IPS-20b (cell line): ENCODE results near the gene DPYD.

Source experiments
- H3K27ac ChIP-seq: one replicate; pipeline ENCODE4 v1.5.1; 2013; ENCODE audit warnings: low read length
- H3K27me3 ChIP-seq: 2 replicates; pipeline ENCODE4 v1.6.1; 2013; ENCODE audit warnings: mild to moderate bottlenecking, low read length, inconsistent platforms; ENCODE audit not compliant: insufficient read depth
- H3K36me3 ChIP-seq: 2 replicates; pipeline ENCODE4 v1.6.1; 2013; ENCODE audit warnings: low read depth, mild to moderate bottlenecking, inconsistent platforms, low read length, moderate library complexity; ENCODE audit not compliant: insufficient read depth
- H3K4me1 ChIP-seq: 2 replicates; pipeline ENCODE4 v1.6.1; 2013; ENCODE audit warnings: mild to moderate bottlenecking, control low read depth, inconsistent platforms, low read length, moderate library complexity; ENCODE audit not compliant: insufficient read depth
- H3K4me3 ChIP-seq: 2 replicates; pipeline ENCODE4 v1.5.1; 2013; ENCODE audit warnings: mild to moderate bottlenecking, low read length, inconsistent platforms
- H3K9ac ChIP-seq: 2 replicates; pipeline ENCODE4 v1.6.1; 2013; ENCODE audit warnings: low read depth, mild to moderate bottlenecking, inconsistent platforms, low read length, moderate library complexity
- H3K9me3 ChIP-seq: 2 replicates; pipeline ENCODE4 v1.6.1; 2013; ENCODE audit warnings: mild to moderate bottlenecking, low read depth, low read length, inconsistent platforms; ENCODE audit not compliant: insufficient read depth

Gene DPYD

GRCh38 chr1:97506368-97506767 lies 414.5 kb downstream of the DPYD start:
- H3K4me1 ChIP-seq: no peaks in the 10 kb centered on the region
- H3K9me3 ChIP-seq: no peaks in the 10 kb centered on the region
- H3K27me3 ChIP-seq: no peaks in the 10 kb centered on the region
- no peaks in the 10 kb centered on the region for H3K36me3 ChIP-seq
- H3K9ac ChIP-seq: no peak overlapping the region
- H3K27ac ChIP-seq: no peak overlapping the region
- no peak overlapping the region for H3K4me3 ChIP-seq

GRCh38 chr1:97505816-97506215 lies 415.0 kb downstream of the DPYD start:
- Histone ChIP-seq H3K9me3 (no peaks in the 10 kb centered on the region), H3K9ac (no peak overlapping the region), H3K27me3 (no peaks in the 10 kb centered on the region), H3K27ac (no peak overlapping the region), H3K4me3 (no peak overlapping the region), H3K4me1 (no peaks in the 10 kb centered on the region), H3K36me3 (no peaks in the 10 kb centered on the region)

GRCh38 chr1:97505289-97505688 lies 415.5 kb downstream of the DPYD start:
- Histone ChIP-seq H3K36me3 (no peaks in the 10 kb centered on the region), H3K4me3 (no peak overlapping the region), H3K27me3 (no peaks in the 10 kb centered on the region), H3K9ac (no peak overlapping the region), H3K4me1 (no peaks in the 10 kb centered on the region), H3K9me3 (no peaks in the 10 kb centered on the region), H3K27ac (no peak overlapping the region)

- H3K4me3 ChIP-seq: no peak overlapping the region
- H3K36me3 ChIP-seq: no peaks in the 10 kb centered on the region
- H3K9me3 ChIP-seq: no peaks in the 10 kb centered on the region
- H3K27ac ChIP-seq: no peak overlapping the region
- H3K27me3 ChIP-seq: no peaks in the 10 kb centered on the region
- no peak overlapping the region for H3K9ac ChIP-seq
- no peaks in the 10 kb centered on the region for H3K4me1 ChIP-seq
Measured at GRCh38 chr1:97502360-97502759, 418.5 kb downstream of the DPYD start.

- no peak overlapping the region for H3K27ac ChIP-seq
- H3K9me3 ChIP-seq: no peaks in the 10 kb centered on the region
- H3K4me3 ChIP-seq: no peak overlapping the region
- no peaks in the 10 kb centered on the region for H3K36me3 ChIP-seq
- H3K27me3 ChIP-seq: no peaks in the 10 kb centered on the region
- no peak overlapping the region for H3K9ac ChIP-seq
- no peaks in the 10 kb centered on the region for H3K4me1 ChIP-seq
Measured at GRCh38 chr1:97501628-97502027, 419.2 kb downstream of the DPYD start.

- no peaks in the 10 kb centered on the region for H3K4me1 ChIP-seq
- H3K27ac ChIP-seq: no peak overlapping the region
- no peak overlapping the region for H3K9ac ChIP-seq
- no peaks in the 10 kb centered on the region for H3K36me3 ChIP-seq
- H3K9me3 ChIP-seq: no peaks in the 10 kb centered on the region
- H3K4me3 ChIP-seq: no peak overlapping the region
- no peaks in the 10 kb centered on the region for H3K27me3 ChIP-seq
Measured at GRCh38 chr1:97500760-97501159, 420.1 kb downstream of the DPYD start.

- Histone ChIP-seq H3K9ac (no peak overlapping the region), H3K4me1 (no peaks in the 10 kb centered on the region), H3K9me3 (no peaks in the 10 kb centered on the region), H3K27me3 (no peaks in the 10 kb centered on the region), H3K27ac (no peak overlapping the region), H3K4me3 (no peak overlapping the region), H3K36me3 (no peaks in the 10 kb centered on the region)
Measured at GRCh38 chr1:97499667-97500066, 421.2 kb downstream of the DPYD start.

- H3K9me3 ChIP-seq: no peaks in the 10 kb centered on the region
- no peaks in the 10 kb centered on the region for H3K4me1 ChIP-seq
- H3K9ac ChIP-seq: no peak overlapping the region
- no peak overlapping the region for H3K27ac ChIP-seq
- no peaks in the 10 kb centered on the region for H3K27me3 ChIP-seq
- no peak overlapping the region for H3K4me3 ChIP-seq
- no peaks in the 10 kb centered on the region for H3K36me3 ChIP-seq
Measured at GRCh38 chr1:97489834-97490233, 431.0 kb downstream of the DPYD start.

- Histone ChIP-seq H3K4me1 (no peaks in the 10 kb centered on the region), H3K27me3 (no peaks in the 10 kb centered on the region), H3K9ac (no peak overlapping the region), H3K27ac (no peak overlapping the region), H3K4me3 (no peak overlapping the region), H3K36me3 (no peaks in the 10 kb centered on the region), H3K9me3 (no peaks in the 10 kb centered on the region)
Measured at GRCh38 chr1:97488530-97488929, 432.3 kb downstream of the DPYD start.

GRCh38 chr1:97482022-97482421 lies 438.8 kb downstream of the DPYD start:
- Histone ChIP-seq H3K4me3 (no peak overlapping the region), H3K4me1 (no peaks in the 10 kb centered on the region), H3K36me3 (no peaks in the 10 kb centered on the region), H3K9ac (no peak overlapping the region), H3K27me3 (no peaks in the 10 kb centered on the region), H3K9me3 (peaks cover 3% of the 10 kb centered on the region; the same call in 1 of the 2 replicates), H3K27ac (no peak overlapping the region)

- H3K36me3 ChIP-seq: no peaks in the 10 kb centered on the region
- no peaks in the 10 kb centered on the region for H3K27me3 ChIP-seq
- H3K4me3 ChIP-seq: no peak overlapping the region
- H3K4me1 ChIP-seq: no peaks in the 10 kb centered on the region
- no peak overlapping the region for H3K27ac ChIP-seq
- H3K9me3 ChIP-seq: peaks cover 10% of the 10 kb centered on the region
- H3K9ac ChIP-seq: no peak overlapping the region
Measured at GRCh38 chr1:97467445-97467844, 453.4 kb downstream of the DPYD start.

- no peak overlapping the region for H3K4me3 ChIP-seq
- no peaks in the 10 kb centered on the region for H3K4me1 ChIP-seq
- no peak overlapping the region for H3K27ac ChIP-seq
- no peaks in the 10 kb centered on the region for H3K27me3 ChIP-seq
- H3K9ac ChIP-seq: no peak overlapping the region
- peaks cover 10% of the 10 kb centered on the region for H3K9me3 ChIP-seq
- no peaks in the 10 kb centered on the region for H3K36me3 ChIP-seq
Measured at GRCh38 chr1:97464305-97464704, 456.5 kb downstream of the DPYD start.

GRCh38 chr1:97461782-97462181 lies 459.1 kb downstream of the DPYD start:
- no peak overlapping the region for H3K4me3 ChIP-seq
- H3K4me1 ChIP-seq: no peaks in the 10 kb centered on the region
- peaks cover 10% of the 10 kb centered on the region for H3K9me3 ChIP-seq
- H3K27me3 ChIP-seq: no peaks in the 10 kb centered on the region
- H3K27ac ChIP-seq: no peak overlapping the region
- no peak overlapping the region for H3K9ac ChIP-seq
- H3K36me3 ChIP-seq: no peaks in the 10 kb centered on the region
